Mesodermal cell (in vitro differentiated cells): ENCODE data around the gene MEN1.

Experiments
- H3K27ac ChIP-seq: 2 replicates; pipeline ENCODE4 v1.7.0; 2013; ENCODE audit warnings: mild to moderate bottlenecking, low read depth, low read length, moderate library complexity; ENCODE audit not compliant: severe bottlenecking
- H3K36me3 ChIP-seq: 2 replicates; pipeline ENCODE4 v1.7.1; 2013; ENCODE audit warnings: mild to moderate bottlenecking, low read length, moderate library complexity; ENCODE audit not compliant: control insufficient read depth, insufficient read depth
- H3K4me1 ChIP-seq: one replicate; pipeline ENCODE4 v1.7.1; 2013; ENCODE audit warnings: mild to moderate bottlenecking, low read length; ENCODE audit not compliant: insufficient read depth, control insufficient read depth, poor library complexity, severe bottlenecking
- H3K4me3 ChIP-seq: 2 replicates; pipeline ENCODE4 v1.7.0; 2013; ENCODE audit warnings: low read length, control low read depth, mild to moderate bottlenecking; ENCODE audit not compliant: insufficient read depth, poor library complexity, severe bottlenecking; ENCODE audit errors: extremely low read depth
- H3K9me3 ChIP-seq: 2 replicates; pipeline ENCODE4 v1.7.1; 2013; ENCODE audit warnings: mild to moderate bottlenecking, low read length, moderate library complexity; ENCODE audit not compliant: control insufficient read depth
- WGBS, 2 experiments: methylation state at CpG; one replicate each; pipeline ENCODE4 v1.1.5; 2013; ENCODE audit warnings: missing lambda C conversion rate in 2 of 2; ENCODE audit not compliant: insufficient coverage in 2 of 2; 5-methylcytosine and 5-hydroxymethylcytosine counted together

The MEN1 gene

DNA sequence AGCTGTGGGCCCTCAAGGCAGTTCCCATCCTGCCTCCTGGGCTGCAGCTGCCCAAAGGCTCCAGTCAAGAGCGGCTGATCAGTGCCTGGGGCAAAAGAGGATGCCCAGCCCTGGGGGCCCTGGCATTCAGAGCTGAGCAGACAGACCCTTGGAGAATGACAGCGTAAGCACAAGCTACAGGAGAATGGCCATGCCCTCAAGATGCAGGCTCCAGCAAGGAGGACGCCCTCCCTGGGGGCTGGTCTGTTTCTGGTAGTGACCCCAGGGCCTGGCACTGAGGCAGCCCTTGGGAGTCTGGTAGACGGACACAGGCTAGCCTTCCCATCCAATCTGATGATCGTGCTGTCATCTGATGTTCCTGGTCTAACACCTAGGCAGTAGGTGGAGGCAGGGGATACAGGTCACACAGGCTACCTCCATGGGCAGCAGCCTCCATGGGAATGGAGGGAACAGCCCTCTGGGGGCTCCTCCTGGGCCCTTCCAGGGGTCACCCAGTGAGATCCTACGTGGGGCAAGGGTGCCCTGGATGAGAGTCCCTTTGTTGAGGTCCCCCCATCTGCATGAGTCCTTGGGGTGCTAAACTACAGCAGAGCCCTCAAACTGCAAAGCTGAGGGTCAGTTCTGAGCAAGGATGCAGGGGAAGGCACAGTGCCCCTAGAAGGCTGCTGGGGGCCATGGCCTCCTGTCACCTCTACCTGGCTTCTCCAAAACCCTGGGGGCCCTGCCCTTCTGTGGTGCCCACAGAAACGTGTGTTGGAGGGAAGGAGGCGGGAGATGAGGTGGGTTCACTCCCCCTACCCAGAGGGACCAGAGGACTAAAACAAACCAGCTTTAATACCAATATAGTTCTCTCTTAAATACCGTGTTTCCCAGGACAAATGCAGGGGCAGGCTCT lies 21.8 kb downstream of the MEN1 start:
- WGBS, 2 experiments: 90 to 92% methylated on average over 6 to 7 of the region's 9 CpGs

DNA sequence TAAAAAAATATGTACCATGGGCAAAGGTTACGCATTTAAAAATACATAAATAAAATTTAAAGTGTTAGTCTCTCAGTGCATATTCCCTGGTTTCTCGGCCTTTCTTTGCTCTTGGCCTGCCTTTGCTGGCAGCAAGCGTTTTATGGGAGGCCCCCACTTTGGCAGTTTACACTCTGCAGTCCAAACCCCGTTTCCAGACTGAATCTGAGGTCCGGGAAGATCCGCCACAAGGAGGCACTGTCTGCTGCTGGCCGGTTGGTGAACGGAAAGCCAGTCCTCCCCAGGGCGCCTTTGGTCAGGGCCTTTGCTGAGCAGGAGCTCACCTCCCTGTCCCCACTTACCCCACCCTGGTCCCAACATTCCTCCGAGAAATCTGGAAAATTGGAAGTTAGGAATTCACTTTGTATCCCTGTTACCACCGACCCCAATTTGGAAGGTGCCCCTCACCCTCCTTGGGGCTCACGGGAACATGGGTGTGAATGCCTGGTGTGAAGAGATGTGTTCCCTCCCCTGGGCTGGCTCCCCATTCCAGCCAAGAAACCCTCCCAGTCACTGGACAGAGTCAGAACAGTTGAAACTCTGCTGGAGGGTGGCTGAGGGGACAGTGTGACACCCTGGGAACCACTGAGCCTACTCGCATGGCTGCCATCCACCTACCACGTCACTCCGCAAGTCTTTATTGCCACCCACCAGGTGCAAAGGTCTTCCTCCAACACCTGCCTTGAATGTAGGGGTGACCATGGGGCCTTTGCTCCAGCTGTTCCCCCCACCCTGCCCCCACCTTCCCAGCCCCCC lies 22.6 kb downstream of the MEN1 start:
- Histone ChIP-seq H3K4me1 (peaks cover 2% of the 10 kb centered on the region), H3K9me3 (no peaks in the 10 kb centered on the region), H3K36me3 (peaks cover 5% of the 10 kb centered on the region), H3K27ac (no peak overlapping the region), H3K4me3 (no peak overlapping the region)
- WGBS, 2 experiments: 24 to 36% methylated on average over 2 to 9 of the region's 15 CpGs

More for the DNA sequence above, 21.8 kb downstream of the MEN1 start:
- no peak overlapping the region for H3K27ac ChIP-seq
- H3K36me3 ChIP-seq: peaks cover 5% of the 10 kb centered on the region
- no peaks in the 10 kb centered on the region for H3K9me3 ChIP-seq
- H3K4me3 ChIP-seq: no peak overlapping the region
- peaks cover 2% of the 10 kb centered on the region for H3K4me1 ChIP-seq

DNA sequence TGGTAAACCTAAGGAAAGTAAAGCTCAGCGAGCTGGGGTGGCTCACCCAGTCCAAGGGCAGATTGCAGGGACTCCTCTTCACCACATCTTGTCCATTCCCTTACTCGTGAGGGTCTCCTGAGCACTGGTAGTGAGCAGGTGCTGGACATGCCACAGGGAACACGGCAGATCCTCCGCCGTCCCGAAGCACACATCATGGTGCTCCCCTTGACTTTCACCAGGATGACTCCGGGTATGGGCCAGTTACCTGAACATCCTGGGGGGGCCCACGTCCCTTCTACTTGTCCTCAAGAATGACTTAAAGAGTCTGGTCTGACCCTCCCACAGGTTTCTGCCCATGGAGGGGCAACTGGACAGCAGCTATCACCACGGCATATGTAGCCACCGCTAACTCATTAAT lies 24.0 kb downstream of the MEN1 start:
- Histone ChIP-seq H3K9me3 (no peaks in the 10 kb centered on the region), H3K36me3 (peaks cover 5% of the 10 kb centered on the region), H3K4me3 (no peak overlapping the region), H3K4me1 (peaks cover 2% of the 10 kb centered on the region), H3K27ac (no peak overlapping the region)
- 92 to 93% methylated on average over 10 of the region's 10 CpGs for WGBS, 2 experiments

DNA sequence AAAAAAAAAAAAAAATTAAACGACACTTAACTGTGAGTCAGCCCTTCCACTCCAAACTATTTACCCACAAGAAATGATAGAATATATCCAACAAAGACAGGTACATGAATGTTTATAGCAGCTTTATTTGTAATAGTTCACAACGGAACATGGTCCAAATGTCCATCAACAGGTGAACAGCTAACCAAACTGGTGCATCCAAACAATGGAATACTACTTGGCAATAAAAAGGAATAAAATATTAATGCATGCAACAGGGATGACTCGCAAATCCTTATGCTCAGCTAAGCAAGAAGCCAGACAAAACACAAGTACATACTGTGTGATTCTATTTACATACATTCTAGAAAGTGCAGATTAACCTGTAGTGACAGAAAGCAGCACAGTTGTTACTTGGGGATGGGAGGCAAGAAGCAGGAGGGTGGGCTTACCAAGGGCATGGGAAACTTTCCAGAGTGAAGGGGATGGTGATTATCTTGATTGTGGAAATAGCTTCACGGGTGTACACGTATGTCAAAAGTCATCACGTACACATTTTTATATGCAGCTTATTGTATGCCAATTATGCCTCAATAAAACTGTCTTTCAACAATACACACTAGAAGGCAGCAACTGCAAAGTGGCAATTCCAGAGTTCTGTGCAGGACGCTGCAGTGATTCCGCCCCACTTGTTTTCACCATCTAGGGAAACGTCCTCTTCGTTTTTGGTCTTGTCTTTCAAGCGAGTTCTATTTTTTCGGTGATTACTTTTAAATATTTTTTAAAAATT lies 25.4 kb downstream of the MEN1 start:
- Histone ChIP-seq H3K4me3 (no peak overlapping the region), H3K9me3 (no peaks in the 10 kb centered on the region), H3K36me3 (peaks cover 4% of the 10 kb centered on the region), H3K27ac (no peak overlapping the region), H3K4me1 (peaks cover 2% of the 10 kb centered on the region)
- WGBS, 2 experiments: 91 to 93% methylated on average over 3 to 5 of the region's 12 CpGs

DNA sequence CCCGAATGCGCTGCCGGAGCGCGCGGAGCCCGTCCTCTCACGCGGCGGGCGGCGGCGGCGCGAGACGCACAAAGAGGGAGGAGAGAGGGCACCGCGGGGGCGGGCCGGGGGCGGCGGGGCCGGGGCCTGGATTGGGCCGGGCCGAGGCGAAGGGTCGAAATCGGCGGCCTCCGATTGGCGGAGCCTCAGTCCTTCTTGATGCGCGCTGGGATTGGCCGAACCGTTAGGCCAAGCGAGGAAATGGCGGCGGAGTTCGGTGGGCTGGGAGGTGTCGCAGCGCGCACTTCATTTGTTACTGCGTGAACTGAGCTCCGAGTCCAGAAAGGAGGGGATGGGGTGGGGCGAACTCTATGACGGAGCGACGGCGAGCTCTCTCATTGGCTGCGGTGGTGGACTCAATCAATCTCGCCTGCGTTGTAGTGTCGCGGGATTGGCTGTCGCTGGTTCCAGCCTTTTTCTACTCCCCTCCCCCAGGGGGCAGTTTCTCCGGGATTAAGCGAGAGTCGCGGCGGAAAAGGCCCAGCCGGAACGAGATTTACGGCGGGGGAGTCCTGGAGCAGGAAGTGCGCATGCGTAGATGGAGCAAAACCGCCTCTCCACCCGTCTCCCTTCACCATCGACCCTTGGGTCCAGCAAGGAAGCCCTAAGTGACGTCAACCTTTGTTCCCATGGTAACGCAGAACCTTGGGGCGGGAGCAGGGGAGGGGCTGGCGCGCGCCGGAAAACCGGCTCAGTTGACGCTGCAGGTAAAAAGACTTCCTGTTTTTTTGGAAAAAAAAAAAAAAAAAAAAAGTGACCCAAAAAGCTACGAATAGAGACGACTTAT lies 31.7 kb downstream of the MEN1 start, which contains the start of gene SF1:
Gene SF1 (minus strand): TSS at position 70 of the 826 bp plus-strand sequence. CDS start 150 bp downstream, outside the sequence.
- Histone ChIP-seq H3K4me1 (peaks cover 6% of the 10 kb centered on the region), H3K4me3 (peak within 1 kb of the TSS; percentile 86), H3K9me3 (no peaks in the 10 kb centered on the region), H3K27ac (peak within 1 kb of the TSS; percentile 90), H3K36me3 (peaks cover 41% of the 10 kb centered on the region)
- WGBS, 2 experiments: 0% methylated on average over 46 to 63 of the region's 80 CpGs

DNA sequence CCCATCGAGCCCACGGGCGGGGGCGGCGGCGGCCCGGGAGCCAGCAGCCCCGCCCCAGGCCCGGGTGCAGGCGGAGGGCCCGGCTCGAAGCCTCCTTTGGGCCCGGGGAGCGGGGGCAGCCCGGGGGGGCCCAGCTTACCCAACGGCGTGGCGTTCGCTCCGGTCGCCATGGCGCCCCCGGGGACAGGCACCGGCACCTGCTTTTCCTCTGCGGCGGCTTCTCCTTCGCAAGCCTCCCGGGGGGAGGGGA lies 32.2 kb downstream of the MEN1 start:
- Histone ChIP-seq H3K27ac (peak overlapping the region; percentile 90), H3K4me3 (peak overlapping the region; percentile 86), H3K9me3 (no peaks in the 10 kb centered on the region), H3K4me1 (peaks cover 12% of the 10 kb centered on the region), H3K36me3 (peaks cover 46% of the 10 kb centered on the region)
- 0 to 2% methylated on average over 17 to 24 of the region's 28 CpGs for WGBS, 2 experiments

DNA sequence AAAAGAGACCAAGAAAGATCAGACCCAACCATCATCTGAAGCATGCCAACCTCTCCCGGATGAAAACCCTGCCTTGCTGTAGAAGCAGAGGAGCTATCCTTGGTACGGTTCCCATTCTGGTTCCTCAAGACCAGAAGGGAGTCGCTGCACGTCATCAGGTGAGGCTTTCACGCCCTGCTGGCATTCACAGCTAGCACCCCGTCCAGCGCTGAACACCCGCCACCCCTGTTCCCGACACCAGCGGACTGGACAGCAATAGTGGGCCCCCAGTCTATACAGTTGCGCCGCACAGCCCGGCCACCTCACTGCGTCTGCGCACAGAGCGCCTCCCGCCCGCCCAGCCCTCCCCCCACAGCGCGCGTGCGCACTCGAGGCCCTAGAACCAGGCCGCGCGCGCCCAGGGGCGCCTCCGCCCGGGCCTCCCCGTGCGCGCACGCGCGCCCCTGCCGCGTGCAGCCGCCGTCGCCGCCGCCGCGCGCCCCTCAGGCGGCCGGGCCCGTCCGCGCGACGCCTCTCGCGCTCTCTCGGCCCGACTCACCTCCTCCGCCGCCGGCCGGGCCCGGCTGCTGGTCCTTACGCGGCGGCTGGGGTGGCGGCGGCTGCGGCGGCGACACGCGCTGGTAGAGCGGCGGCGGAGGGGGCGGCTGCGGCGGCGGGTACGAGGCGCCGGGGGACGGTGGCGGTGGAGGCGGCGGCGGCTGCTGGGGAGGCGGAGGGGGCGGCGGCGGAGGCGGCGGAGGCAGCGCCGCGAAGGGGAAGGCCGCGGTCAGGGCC lies 32.7 kb downstream of the MEN1 start:
- H3K4me1 ChIP-seq: peaks cover 15% of the 10 kb centered on the region
- H3K9me3 ChIP-seq: no peaks in the 10 kb centered on the region
- WGBS, 2 experiments: 0% methylated on average over 32 to 63 of the region's 98 CpGs
- peaks cover 51% of the 10 kb centered on the region for H3K36me3 ChIP-seq
- H3K4me3 ChIP-seq: peak overlapping the region; percentile 86
- H3K27ac ChIP-seq: peak overlapping the region; percentile 90

DNA sequence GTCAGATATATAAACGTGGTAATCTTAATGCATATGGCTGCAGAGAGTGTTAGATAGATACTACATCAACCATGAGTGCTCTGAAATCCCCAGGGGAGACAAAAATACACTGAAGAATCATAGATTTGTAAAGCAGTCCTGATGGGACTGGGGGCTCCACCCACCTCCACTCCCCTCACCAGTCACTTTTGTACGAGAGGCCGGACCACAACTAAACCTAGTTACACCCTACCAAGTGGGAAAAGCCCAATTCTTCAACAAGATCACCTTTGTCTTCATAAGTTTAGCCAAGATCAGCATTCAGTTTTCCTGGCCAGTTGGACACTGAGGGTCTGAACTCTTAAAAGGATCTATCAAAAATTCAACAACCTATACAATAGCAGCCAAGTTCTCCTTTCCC lies 33.5 kb downstream of the MEN1 start:
- Histone ChIP-seq H3K27ac (peak overlapping the region; percentile 10), H3K4me1 (peaks cover 15% of the 10 kb centered on the region), H3K4me3 (peak overlapping the region; percentile 72), H3K9me3 (no peaks in the 10 kb centered on the region), H3K36me3 (peaks cover 59% of the 10 kb centered on the region)
- 54% methylated on average over 2 of the region's 3 CpGs; no CpG with 5 or more reads in 1 of the 2 experiments for WGBS, 2 experiments

DNA sequence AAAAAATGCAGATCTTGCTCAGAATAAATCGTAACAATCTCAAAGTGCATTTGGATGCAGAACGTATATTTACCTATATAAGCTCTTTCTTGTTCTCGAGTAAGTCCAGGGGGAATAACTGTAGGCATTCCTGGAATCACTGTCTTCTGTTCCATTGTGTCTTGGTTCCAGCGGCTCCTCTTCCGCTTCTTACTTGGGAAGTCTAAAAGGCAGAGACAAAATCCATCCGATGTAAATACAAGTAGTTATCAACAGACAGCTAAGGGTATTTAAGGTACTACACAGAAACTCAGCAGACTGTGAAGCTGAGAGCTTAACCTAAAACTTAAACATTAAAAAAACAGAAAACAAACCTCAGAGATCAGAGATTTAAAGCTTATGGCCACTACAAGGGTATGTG lies 33.9 kb downstream of the MEN1 start:
- Histone ChIP-seq H3K36me3 (peaks cover 63% of the 10 kb centered on the region), H3K27ac (no peak overlapping the region), H3K4me1 (peaks cover 15% of the 10 kb centered on the region), H3K9me3 (no peaks in the 10 kb centered on the region), H3K4me3 (peak overlapping the region; percentile 72)
- WGBS, 2 experiments: 95 to 98% methylated on average over 4 to 6 of the region's 6 CpGs
